MM.1S (cell line): ENCODE measurements around the gene PLA2G4F.

Source experiments
- DNase-seq: peaks from one replicate; pipeline ENCODE4 v3.0.0-alpha.2; 2015
- H2AFZ ChIP-seq: fragments of 300-600 bp; sonication (generic); 2 replicates; pipeline ENCODE4 v1.6.0; 2016; ENCODE audit warnings: antibody characterized with exemption, low read length
- H3F3A ChIP-seq: fragments of 300-600 bp; sonication (generic); 2 replicates; pipeline ENCODE4 v1.6.1; 2016; ENCODE audit warnings: mild to moderate bottlenecking, antibody characterized with exemption, low read length, moderate library complexity, mixed read lengths; ENCODE audit not compliant: insufficient read depth
- H3K27ac ChIP-seq: fragments of 300-600 bp; sonication (generic); 2 replicates; pipeline ENCODE4 v1.5.1; 2016; ENCODE audit warnings: mild to moderate bottlenecking, low read length
- H3K27me3 ChIP-seq: fragments of 300-600 bp; sonication (generic); replicated peaks from 2 replicates; pipeline ENCODE4 v1.6.0; 2016; ENCODE audit warnings: low read length; ENCODE audit not compliant: insufficient read depth
- H3K36me3 ChIP-seq: fragments of 300-600 bp; sonication (generic); replicated peaks from 2 replicates; pipeline ENCODE4 v1.6.1; 2016; ENCODE audit warnings: mild to moderate bottlenecking, low read length, mixed read lengths; ENCODE audit not compliant: insufficient read depth
- H3K4me1 ChIP-seq: fragments of 300-600 bp; sonication (generic); 2 replicates; pipeline ENCODE4 v1.6.1; 2016; ENCODE audit warnings: low read length, mixed read lengths
- H3K4me2 ChIP-seq: fragments of 300-600 bp; sonication (generic); 2 replicates; pipeline ENCODE4 v1.6.0; 2016; ENCODE audit warnings: low read depth, low read length
- H3K4me3 ChIP-seq: fragments of 300-600 bp; sonication (generic); 2 replicates; pipeline ENCODE4 v1.5.1; 2016; ENCODE audit warnings: low read length, mixed read lengths
- H3K79me2 ChIP-seq: fragments of 300-600 bp; sonication (generic); 2 replicates; pipeline ENCODE4 v1.6.1; 2016; ENCODE audit warnings: mixed run types, low read length, mixed read lengths
- H3K9ac ChIP-seq: fragments of 300-600 bp; sonication (generic); 2 replicates; pipeline ENCODE4 v1.6.1; 2016; ENCODE audit warnings: low read length, mixed read lengths
- H3K9me2 ChIP-seq: fragments of 300-600 bp; sonication (generic); replicated peaks from 2 replicates; pipeline ENCODE4 v1.6.1; 2016; ENCODE audit warnings: mild to moderate bottlenecking, low read length, mixed read lengths; ENCODE audit not compliant: insufficient read depth
- H3K9me3 ChIP-seq: fragments of 300-600 bp; sonication (generic); replicated peaks from 2 replicates; pipeline ENCODE4 v1.6.1; 2016; ENCODE audit warnings: mild to moderate bottlenecking, low read length, mixed read lengths; ENCODE audit not compliant: insufficient read depth
- H4K20me1 ChIP-seq: fragments of 300-600 bp; sonication (generic); 2 replicates; pipeline ENCODE4 v1.6.1; 2016; ENCODE audit warnings: mild to moderate bottlenecking, low read length, moderate library complexity, mixed read lengths; ENCODE audit not compliant: insufficient read depth
- EZH2 ChIP-seq: fragments of 300-600 bp; sonication (generic); optimal IDR thresholded peaks from 2 replicates; pipeline ENCODE3; 2017; ENCODE audit warnings: low read depth, mild to moderate bottlenecking, antibody characterized with exemption, low read length, mixed read lengths
- EZH2phosphoT487 ChIP-seq: fragments of 300-600 bp; sonication (generic); IDR thresholded peaks from 2 replicates; pipeline ENCODE4 v1.6.1; 2018; ENCODE audit warnings: antibody characterized with exemption, low read length
- TF ChIP-seq, protein P1 (sequence below): fragments of 300-600 bp; sonication (generic); IDR thresholded peaks from 2 replicates; pipeline ENCODE4 v1.5.1; 2016; ENCODE audit warnings: antibody characterized with exemption, low read length, mixed read lengths

The PLA2G4F gene

DNA sequence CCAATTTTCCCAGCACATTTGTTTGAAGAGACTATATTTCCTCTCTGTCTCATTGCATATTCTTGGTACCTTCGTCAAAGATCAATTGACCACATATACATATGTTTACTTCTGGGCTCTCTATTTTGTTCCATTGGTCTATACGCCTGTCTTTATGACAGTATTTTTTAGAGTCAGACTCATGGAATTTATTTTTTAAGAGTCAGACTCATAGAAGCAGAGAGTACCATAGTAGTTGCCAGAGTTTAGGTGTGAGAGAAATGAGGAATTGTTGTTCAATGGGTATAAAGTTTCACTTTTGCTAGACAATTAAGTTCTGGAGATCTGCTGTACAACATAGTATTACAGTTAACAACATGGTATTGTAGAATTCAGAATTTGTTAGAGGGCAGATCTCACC is 27.1 kb downstream of the PLA2G4F start:
- TF ChIP-seq, protein P1, sequence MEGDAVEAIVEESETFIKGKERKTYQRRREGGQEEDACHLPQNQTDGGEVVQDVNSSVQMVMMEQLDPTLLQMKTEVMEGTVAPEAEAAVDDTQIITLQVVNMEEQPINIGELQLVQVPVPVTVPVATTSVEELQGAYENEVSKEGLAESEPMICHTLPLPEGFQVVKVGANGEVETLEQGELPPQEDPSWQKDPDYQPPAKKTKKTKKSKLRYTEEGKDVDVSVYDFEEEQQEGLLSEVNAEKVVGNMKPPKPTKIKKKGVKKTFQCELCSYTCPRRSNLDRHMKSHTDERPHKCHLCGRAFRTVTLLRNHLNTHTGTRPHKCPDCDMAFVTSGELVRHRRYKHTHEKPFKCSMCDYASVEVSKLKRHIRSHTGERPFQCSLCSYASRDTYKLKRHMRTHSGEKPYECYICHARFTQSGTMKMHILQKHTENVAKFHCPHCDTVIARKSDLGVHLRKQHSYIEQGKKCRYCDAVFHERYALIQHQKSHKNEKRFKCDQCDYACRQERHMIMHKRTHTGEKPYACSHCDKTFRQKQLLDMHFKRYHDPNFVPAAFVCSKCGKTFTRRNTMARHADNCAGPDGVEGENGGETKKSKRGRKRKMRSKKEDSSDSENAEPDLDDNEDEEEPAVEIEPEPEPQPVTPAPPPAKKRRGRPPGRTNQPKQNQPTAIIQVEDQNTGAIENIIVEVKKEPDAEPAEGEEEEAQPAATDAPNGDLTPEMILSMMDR = no peak
- TF ChIP-seq EZH2phosphoT487 (no peak), EZH2 (no peak)
- no peaks in the 10 kb centered on the region for H3K79me2 ChIP-seq
- no peak for DNase-seq
- no peaks in the 10 kb centered on the region for H4K20me1 ChIP-seq
- H3K27me3 ChIP-seq = no peaks in the 10 kb centered on the region
- H3K4me1 ChIP-seq = no peaks in the 10 kb centered on the region
- no peaks in the 10 kb centered on the region for H3K9me3 ChIP-seq
- peak overlapping the region; percentile 14; the same call in 1 of the 2 replicates for H3K4me3 ChIP-seq
- H3K36me3 ChIP-seq = no peaks in the 10 kb centered on the region
- no peak overlapping the region for H3K27ac ChIP-seq
- H3F3A ChIP-seq = no peaks in the 10 kb centered on the region
- no peaks in the 10 kb centered on the region for H3K9me2 ChIP-seq
- H3K4me2 ChIP-seq = peak overlapping the region; percentile 48
- peak overlapping the region; percentile 39; the same call in 1 of the 2 replicates for H2AFZ ChIP-seq
- H3K9ac ChIP-seq = no peak overlapping the region

DNA sequence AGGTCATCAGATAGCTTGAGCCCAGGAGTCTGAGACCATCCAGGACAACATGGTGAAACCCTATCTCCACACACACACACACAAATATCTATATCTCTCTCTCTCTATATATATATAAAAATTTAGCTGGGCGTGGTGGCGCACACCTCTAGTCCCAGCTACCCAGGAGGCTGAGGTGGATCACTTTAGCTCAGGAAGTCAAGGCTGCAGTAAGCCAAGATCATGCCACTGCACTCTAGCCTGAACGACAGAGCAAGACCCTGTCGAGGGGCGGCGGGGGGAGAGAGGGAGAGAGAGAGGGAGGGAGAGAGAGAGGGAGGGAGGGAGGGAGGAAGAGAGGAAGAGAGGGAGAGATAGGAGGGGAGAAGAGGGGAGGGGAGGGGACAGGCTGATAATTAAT is 28.0 kb downstream of the PLA2G4F start:
- Histone ChIP-seq H2AFZ (no peak overlapping the region), H3K4me3 (no peak overlapping the region), H3K4me2 (no peak overlapping the region), H3K9me3 (no peaks in the 10 kb centered on the region), H3K27me3 (no peaks in the 10 kb centered on the region), H4K20me1 (no peaks in the 10 kb centered on the region), H3K4me1 (no peaks in the 10 kb centered on the region), H3F3A (no peaks in the 10 kb centered on the region), H3K9me2 (no peaks in the 10 kb centered on the region), H3K36me3 (no peaks in the 10 kb centered on the region), H3K79me2 (no peaks in the 10 kb centered on the region), H3K27ac (no peak overlapping the region), H3K9ac (no peak overlapping the region)
- no peak for TF ChIP-seq EZH2phosphoT487
- TF ChIP-seq EZH2 = no peak
- TF ChIP-seq, protein P1 = no peak
- no peak for DNase-seq

DNA sequence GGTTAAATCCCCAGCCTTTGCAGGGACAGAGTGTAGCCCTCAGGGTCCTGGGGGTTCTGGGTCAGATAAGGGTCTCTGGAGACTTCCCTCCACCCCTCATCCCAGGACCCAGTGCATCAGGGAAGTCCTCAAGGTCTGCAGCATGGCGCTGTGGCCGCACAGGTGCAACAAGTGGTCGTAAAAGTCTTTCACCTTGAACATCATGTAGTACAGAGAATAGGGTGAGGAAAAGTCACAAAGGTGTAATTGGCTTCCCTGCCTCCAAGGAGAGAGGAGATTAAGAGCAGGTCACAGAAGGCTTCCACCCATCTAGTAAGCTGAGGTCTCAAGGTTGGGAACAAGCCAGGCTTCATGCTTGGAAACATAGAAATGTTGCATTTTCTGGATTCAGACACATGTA is 32.9 kb downstream of the PLA2G4F start:
- H3K4me3 ChIP-seq = no peak overlapping the region
- H3K79me2 ChIP-seq = no peaks in the 10 kb centered on the region
- no peaks in the 10 kb centered on the region for H3K9me2 ChIP-seq
- no peak overlapping the region for H3K27ac ChIP-seq
- no peak overlapping the region for H2AFZ ChIP-seq
- no peak overlapping the region for H3K4me2 ChIP-seq
- TF ChIP-seq EZH2 (no peak), EZH2phosphoT487 (no peak)
- TF ChIP-seq, protein P1 = no peak
- no peaks in the 10 kb centered on the region for H3K27me3 ChIP-seq
- no peaks in the 10 kb centered on the region for H3K9me3 ChIP-seq
- H3K4me1 ChIP-seq = no peaks in the 10 kb centered on the region
- H4K20me1 ChIP-seq = no peaks in the 10 kb centered on the region
- no peaks in the 10 kb centered on the region for H3K36me3 ChIP-seq
- no peak for DNase-seq
- H3F3A ChIP-seq = no peaks in the 10 kb centered on the region
- H3K9ac ChIP-seq = no peak overlapping the region
